Astrocyte of the cerebellum (primary cell): ENCODE measurements around the gene FAM168A.

Experiments
- DNase-seq: peaks from one replicate; pipeline ENCODE4 v3.0.0-alpha.2; 2011; ENCODE audit warnings: low read depth
- H3K4me3 ChIP-seq: 2 replicates; pipeline ENCODE4 v1.5.1; 2011; ENCODE audit warnings: mild to moderate bottlenecking, low read depth, low read length, moderate library complexity
- in situ Hi-C: cut with HindIII; loops from 2 replicates; pipeline ENCODE4 v1.10.0; 2017; ENCODE audit warnings: low sequenced_read_pairs
- TF ChIP-seq, protein P1 (sequence below): IDR thresholded peaks from 2 replicates; pipeline ENCODE4 v1.5.1; 2012; ENCODE audit warnings: low read length, low read depth, moderate library complexity, mild to moderate bottlenecking; ENCODE audit errors: missing control alignments

The FAM168A gene

DNA sequence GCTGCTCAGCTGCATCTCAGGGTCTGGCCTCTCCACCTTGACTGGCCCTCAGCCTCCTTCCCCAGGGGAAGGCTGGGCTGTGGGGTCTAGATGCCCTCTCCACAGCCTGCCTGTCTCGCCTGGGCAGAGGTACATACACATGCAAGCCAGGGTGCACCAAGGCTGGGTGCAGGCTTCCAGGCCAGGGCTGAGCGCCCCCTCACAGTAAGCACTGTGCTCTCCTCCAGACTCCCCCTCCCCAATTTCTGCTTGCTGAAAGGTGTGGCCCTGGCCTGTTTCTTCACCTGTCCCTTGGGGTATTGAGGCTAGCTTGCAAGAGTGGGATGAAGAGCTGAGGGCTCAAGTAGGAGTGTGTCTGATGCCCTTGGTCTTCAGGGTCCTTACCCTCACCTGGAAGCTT is 199.2 kb downstream of the FAM168A start:
- DNase-seq: no peak
- H3K4me3 ChIP-seq: no peak overlapping the region
- TF ChIP-seq, protein P1, sequence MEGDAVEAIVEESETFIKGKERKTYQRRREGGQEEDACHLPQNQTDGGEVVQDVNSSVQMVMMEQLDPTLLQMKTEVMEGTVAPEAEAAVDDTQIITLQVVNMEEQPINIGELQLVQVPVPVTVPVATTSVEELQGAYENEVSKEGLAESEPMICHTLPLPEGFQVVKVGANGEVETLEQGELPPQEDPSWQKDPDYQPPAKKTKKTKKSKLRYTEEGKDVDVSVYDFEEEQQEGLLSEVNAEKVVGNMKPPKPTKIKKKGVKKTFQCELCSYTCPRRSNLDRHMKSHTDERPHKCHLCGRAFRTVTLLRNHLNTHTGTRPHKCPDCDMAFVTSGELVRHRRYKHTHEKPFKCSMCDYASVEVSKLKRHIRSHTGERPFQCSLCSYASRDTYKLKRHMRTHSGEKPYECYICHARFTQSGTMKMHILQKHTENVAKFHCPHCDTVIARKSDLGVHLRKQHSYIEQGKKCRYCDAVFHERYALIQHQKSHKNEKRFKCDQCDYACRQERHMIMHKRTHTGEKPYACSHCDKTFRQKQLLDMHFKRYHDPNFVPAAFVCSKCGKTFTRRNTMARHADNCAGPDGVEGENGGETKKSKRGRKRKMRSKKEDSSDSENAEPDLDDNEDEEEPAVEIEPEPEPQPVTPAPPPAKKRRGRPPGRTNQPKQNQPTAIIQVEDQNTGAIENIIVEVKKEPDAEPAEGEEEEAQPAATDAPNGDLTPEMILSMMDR: no peak
- in situ Hi-C loops: no loop called here

DNA sequence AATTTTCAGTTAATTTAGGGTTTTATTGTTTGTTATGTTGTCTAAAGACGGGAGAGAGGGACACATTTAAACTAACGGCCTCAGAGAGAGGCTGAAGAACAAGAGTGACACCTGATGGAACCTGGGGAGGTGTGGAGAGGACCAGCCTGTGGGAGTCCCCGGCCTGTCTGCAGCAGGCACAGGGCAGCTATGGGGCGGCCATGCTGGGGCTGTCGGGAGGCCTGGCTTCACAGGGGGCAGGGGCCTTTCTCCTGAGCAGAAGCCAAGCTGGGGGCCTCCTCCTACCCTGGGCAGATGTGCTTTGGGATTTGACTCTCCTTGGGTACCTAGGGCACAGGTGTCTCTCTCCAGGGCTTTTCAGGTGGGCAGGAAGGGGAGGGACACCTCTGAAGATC is 199.8 kb downstream of the FAM168A start:
- DNase-seq: no peak
- H3K4me3 ChIP-seq: no peak overlapping the region
- in situ Hi-C loops: no loop called here
- TF ChIP-seq, protein P1: no peak

DNA sequence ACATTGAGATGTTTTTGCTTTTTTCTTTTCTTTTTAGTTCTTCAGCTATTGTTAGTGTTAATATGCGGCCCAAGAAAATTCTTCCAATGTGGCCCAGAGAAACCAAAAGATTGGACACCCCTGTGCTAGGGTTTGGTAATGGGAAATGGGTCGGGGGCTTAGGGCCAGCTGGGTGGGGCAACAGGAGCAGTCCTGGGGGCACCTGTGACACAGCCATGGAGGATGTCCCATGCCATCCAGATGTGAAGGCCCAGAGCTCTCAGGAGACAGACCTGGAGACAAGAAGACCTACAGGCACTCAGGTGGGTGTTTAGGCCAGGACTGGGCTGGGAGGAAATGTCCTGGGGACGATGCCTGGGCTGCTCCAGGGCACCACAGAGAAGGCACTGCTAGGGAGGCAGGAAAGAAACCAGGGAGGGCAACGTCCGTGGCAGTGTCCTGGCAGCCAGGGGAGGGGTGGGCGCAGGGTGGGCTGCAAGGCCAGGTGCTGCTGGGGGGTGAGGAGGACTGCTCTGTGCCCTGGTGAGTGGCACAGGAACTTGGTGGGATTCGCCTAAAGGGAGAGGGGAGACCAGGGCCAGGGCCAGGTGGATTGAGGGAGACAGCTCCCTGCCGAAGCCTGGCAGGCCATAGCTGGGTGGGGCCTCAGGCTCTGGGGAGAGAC is 200.3 kb downstream of the FAM168A start:
- TF ChIP-seq, protein P1: no peak
- DNase-seq: no peak
- in situ Hi-C loops: no loop called here
- H3K4me3 ChIP-seq: no peak overlapping the region

DNA sequence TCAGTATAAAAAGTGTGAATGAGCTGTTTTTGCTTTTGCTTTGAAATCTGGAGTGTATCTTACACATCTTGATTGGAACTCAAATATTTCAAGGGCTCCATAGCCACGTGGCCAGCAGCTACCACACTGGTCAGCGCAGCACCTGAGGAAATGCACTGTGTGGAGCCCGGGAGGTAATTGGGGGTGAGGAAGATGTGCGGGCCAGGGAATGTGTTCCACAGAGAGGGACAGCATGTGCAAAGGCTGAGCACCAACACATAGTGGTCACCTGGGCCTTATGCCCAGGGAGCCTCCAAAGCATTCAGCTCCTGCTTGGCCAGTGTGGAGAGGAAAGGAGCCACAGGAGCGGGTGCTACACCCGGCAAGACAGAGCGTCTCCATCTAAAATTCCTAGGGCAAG is 200.9 kb downstream of the FAM168A start:
- TF ChIP-seq, protein P1: no peak
- H3K4me3 ChIP-seq: no peak overlapping the region
- no peak for DNase-seq
- in situ Hi-C loops: no loop called here

DNA sequence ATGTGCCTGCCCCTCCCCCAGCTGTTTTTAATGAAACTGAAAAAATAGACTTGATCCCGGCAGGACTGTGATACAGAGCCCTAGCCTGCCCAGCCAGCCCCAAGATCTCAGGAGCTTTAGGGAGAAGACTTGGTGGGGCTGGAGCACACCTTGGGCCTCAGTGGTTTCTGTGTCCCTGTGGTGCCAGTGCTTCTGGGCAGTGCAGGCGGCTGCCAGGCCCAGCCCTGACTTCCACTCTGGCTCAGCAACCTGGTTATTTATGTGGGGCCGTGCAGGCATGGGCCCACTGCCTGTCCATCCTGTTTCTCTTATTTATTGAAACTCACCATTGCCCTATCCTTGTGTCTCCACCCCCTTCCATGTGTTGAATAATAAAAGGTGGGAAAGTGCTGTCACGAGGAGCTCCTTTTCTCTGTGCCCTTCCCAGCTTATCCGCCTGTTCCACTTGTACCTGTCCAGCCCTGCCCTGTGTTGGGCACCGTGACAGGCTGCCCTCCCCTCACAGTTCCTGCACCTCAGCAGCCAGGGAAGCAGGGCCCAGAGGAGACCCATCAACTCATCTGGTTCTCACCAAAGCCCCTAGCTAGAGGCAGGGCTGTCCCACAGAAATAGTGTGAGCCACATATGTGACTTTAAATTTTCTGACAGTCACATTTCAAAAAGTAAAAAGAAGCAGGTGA is 201.5 kb downstream of the FAM168A start:
- TF ChIP-seq, protein P1: no peak
- H3K4me3 ChIP-seq: no peak overlapping the region
- DNase-seq: no peak
- in situ Hi-C loops: no loop called here

DNA sequence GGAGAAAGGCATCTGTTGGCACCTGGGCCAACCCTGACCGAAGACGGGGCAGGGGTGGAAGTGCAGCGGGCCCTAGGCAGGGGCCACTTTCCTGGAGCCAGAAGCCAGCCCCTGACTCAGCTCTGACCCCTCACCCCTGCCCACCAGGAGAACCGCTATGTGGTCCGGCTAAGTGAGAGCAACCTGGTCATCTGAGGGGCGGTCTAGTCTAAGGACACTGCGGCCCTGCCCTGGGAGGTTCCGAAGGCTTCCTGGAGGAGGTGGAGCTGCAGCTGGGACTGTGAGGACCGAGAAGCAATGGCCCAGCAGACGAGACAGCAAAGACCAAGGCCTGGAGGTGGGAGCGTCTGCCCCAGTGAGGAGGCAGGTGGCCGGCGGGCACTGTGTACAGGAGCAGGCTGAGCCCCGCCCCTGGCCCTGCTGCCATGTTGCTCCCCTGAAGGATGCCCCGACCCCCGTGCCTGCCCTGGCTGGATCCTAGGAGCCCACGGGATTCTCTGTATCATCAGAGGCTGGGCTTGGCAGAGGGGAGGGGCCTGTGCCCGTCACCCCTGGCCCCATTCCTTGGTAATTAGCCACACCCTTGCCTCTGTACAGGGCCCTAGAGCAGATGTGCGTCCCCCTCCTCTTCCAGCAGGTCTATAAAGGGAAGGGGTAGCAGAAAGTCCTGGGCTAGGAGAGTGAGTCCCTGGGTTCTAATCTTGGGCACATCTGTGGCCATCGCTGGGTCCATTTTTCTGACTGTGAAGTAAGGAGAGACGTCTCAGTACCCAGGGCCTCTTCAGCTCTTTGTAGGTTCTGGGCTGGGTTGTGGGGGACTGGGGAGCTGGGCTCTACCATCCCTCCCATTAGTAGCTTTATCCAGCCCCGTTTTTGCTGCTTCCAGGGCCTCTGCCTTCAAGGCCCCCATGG is 202.4 kb downstream of the FAM168A start:
- TF ChIP-seq, protein P1: no peak
- no peak for DNase-seq
- in situ Hi-C loops: no loop called here
- H3K4me3 ChIP-seq: no peak overlapping the region
